ENCODE measurements around the gene RPS6KB1.

DNA sequence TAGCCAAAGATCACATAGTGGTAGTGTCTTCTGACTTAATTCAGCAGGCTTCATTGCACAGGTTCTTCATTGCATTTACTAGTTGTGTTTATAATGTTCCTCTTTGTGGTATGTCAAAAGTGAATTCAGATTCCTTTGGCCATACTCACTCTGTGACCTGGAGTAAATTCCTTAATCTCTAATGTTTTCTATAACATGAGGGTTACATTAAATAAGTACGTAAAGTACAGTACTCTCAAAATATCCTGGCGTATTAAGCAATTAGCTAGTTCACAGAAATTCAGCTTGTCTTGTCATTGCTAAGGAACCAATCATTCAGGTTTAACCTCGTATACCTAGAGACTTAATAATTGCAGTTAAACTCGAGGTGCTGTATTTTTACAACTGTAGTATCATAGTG, 4.2 kb downstream of the RPS6KB1 start:
- TF ChIP-seq, protein P1, sequence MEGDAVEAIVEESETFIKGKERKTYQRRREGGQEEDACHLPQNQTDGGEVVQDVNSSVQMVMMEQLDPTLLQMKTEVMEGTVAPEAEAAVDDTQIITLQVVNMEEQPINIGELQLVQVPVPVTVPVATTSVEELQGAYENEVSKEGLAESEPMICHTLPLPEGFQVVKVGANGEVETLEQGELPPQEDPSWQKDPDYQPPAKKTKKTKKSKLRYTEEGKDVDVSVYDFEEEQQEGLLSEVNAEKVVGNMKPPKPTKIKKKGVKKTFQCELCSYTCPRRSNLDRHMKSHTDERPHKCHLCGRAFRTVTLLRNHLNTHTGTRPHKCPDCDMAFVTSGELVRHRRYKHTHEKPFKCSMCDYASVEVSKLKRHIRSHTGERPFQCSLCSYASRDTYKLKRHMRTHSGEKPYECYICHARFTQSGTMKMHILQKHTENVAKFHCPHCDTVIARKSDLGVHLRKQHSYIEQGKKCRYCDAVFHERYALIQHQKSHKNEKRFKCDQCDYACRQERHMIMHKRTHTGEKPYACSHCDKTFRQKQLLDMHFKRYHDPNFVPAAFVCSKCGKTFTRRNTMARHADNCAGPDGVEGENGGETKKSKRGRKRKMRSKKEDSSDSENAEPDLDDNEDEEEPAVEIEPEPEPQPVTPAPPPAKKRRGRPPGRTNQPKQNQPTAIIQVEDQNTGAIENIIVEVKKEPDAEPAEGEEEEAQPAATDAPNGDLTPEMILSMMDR (IDR thresholded peaks at IDR 0.05; ENCODE audit: low read length), result no peak
- no peak for TF ChIP-seq EZH2 (IDR thresholded peaks at IDR 0.05; ENCODE audit: borderline replicate concordance, low read length)
